Esophagus muscularis mucosa (tissue), 4 donors: Measurements from ENCODE around the gene RPL13. TPM values are rescaled to one million over a fixed set of nuclear protein-coding genes. Genes with fewer than 3 reads are reported as not detected.

Experiments
- DNase-seq: peaks from one replicate; pipeline ENCODE4 v3.0.0-alpha.2; 2017; ENCODE audit errors: extremely low spot score
- H3K27ac ChIP-seq, 4 donors: fragments of 200-600 bp; sonication (generic); replicated peaks in 1 of 4; 1 replicate in 3 of 4; 2 replicates in 1 of 4; pipeline ENCODE4 v1.5.1; 2016 to 2019; ENCODE audit warnings: mild to moderate bottlenecking in 1 of 4
- H3K27me3 ChIP-seq, 4 donors: fragments of 200-600 bp; sonication (generic); one replicate each; pipeline versions ENCODE4 v1.5.1 to v1.6.0; 2016 to 2019
- H3K36me3 ChIP-seq, 4 donors: fragments of 200-600 bp; sonication (generic); one replicate each; pipeline ENCODE4 v1.5.1; 2016 to 2019
- H3K4me1 ChIP-seq, 4 donors: fragments of 200-600 bp; sonication (generic); one replicate each; pipeline ENCODE4 v1.5.1; 2016 to 2019
- H3K4me3 ChIP-seq, 4 donors: fragments of 200-600 bp; sonication (generic); 1 replicate in 2 of 4; 2 replicates in 2 of 4; pipeline ENCODE4 v1.5.1; 2016 to 2019; ENCODE audit warnings: mild to moderate bottlenecking in 4 of 4, moderate library complexity in 1 of 4
- H3K9me3 ChIP-seq, 4 donors: fragments of 200-600 bp; sonication (generic); 1 replicate in 3 of 4; 2 replicates in 1 of 4; pipeline ENCODE4 v1.5.1; 2016 to 2019
- EP300 ChIP-seq: sonication (generic); formaldehyde crosslinking; IDR thresholded peaks from one replicate; pipeline ENCODE4 v1.6.1; 2017; ENCODE audit warnings: antibody characterized with exemption
- POLR2A ChIP-seq: fragments of 450-650 bp; IDR thresholded peaks from one replicate; pipeline ENCODE4 v1.6.1; 2017; ENCODE audit warnings: antibody characterized with exemption, moderate library complexity, mild to moderate bottlenecking, low read depth
- POLR2AphosphoS5 ChIP-seq, 2 donors: sonication (generic); formaldehyde crosslinking; IDR thresholded peaks; one replicate each; pipeline ENCODE4 v1.6.1; 2017; ENCODE audit warnings: antibody characterized with exemption in 2 of 2
- WGBS: methylation state at CpG from one replicate; pipeline ENCODE4 v1.1.5; 2018; 5-methylcytosine and 5-hydroxymethylcytosine counted together
- intact Hi-C: fragments of 100-400 bp; cut with DNase I; formaldehyde crosslinking; loops from one replicate; pipeline ENCODE4 v1.15.1; 2023
- total RNA-seq, 4 donors: library from RNA; depleted of rRNA; stranded (reverse); fragments of >200 nt; gene quantifications; one replicate each; pipeline versions ENCODE4 v1.1.0 to v1.2.1, GENCODE V29; 2016
- TF ChIP-seq, protein P1 (sequence below), 3 experiments: fragments of 200-600 bp in 2 of 3; fragments of 450-650 bp in 1 of 3; sonication (generic) in 2 of 3; IDR thresholded peaks; one replicate each; pipeline ENCODE4 v1.5.1; 2017 to 2019; ENCODE audit warnings: antibody characterized with exemption in 3 of 3, mild to moderate bottlenecking in 2 of 3, moderate library complexity in 1 of 3

Gene RPL13
- total RNA-seq, 4 donors from 2014 or later: 4,039 to 6,804 (median 5,312) TPM

DNA sequence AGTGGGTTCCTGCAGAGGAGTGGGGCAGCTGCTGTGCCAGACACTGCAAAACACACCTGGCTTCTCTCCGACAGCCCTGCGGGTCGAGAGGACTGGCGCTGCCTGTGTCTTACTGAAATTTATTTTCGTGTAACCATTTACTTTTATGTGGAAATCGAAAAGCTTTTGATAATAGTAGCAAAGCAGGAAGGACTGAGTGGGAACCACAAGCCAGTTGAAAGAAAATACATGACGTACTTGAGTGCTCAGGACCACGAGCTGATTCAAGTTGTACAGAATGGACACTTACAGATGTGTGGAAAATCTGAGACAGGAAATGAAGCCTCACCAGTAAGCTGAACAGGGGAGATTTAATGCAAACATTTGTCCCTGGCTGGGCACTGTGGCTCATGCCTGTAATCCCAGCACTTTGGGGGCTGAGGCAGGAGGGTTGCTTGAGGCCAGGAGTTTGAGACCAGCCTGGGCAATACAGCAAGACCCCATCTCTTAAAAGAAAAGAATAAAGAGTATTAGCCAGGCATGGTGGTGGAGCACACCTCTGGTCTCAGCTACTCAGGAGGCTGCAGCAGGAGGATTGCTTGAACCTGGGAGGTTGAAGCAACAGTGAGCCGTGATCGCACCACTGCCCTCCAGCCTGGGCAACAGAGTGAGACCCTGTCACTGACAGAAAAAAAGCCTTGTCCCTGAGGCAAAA is 11.3 kb upstream of the RPL13 start:
- WGBS: 88% methylated on average over 6 of the region's 10 CpGs
- peaks cover 72 to 100% (median 99%) of the 10 kb centered on the region in 4 donors for H3K36me3 ChIP-seq
- intact Hi-C loops: no loop called here

DNA sequence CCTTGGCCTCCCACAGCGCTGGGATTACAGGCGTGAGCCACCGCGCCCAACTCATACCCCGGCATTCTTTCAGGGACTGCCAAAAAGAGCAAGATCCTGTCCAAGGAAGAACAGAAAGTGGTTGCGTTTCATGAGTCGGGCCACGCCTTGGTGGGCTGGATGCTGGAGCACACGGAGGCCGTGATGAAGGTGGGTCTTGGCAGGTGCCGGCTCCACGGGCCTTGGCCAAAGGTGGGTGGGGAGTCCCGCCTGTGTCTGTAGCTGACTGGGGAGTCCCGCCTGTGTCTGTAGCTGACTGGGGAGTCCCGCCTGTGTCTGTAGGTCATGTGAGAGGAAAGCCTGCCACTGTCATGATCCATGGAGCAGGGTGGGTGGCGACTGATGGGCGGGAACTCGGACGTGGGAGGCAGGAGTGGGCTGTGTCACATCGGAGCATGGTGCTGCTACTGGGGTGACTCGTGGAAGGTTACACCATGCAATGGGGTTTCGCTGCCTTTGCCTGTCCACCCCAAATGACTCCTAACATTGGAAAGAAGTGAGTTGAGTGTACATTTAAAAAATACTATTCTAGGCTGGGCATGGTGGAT is 10.0 kb upstream of the RPL13 start:
- TF ChIP-seq, protein P1, sequence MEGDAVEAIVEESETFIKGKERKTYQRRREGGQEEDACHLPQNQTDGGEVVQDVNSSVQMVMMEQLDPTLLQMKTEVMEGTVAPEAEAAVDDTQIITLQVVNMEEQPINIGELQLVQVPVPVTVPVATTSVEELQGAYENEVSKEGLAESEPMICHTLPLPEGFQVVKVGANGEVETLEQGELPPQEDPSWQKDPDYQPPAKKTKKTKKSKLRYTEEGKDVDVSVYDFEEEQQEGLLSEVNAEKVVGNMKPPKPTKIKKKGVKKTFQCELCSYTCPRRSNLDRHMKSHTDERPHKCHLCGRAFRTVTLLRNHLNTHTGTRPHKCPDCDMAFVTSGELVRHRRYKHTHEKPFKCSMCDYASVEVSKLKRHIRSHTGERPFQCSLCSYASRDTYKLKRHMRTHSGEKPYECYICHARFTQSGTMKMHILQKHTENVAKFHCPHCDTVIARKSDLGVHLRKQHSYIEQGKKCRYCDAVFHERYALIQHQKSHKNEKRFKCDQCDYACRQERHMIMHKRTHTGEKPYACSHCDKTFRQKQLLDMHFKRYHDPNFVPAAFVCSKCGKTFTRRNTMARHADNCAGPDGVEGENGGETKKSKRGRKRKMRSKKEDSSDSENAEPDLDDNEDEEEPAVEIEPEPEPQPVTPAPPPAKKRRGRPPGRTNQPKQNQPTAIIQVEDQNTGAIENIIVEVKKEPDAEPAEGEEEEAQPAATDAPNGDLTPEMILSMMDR (IDR thresholded peaks at IDR 0.05): no peak
- no peak for TF ChIP-seq EP300
- no peak for TF ChIP-seq POLR2AphosphoS5 (IDR thresholded peaks at IDR 0.05)
- TF ChIP-seq POLR2A: no peak
- Histone ChIP-seq H3K4me3 (no peak overlapping the region), H3K27me3 (no peaks in the 10 kb centered on the region), H3K27ac (no peak overlapping the region), H3K9me3 (no peaks in the 10 kb centered on the region), H3K4me1 (no peaks in the 10 kb centered on the region), H3K36me3 (peaks cover 63 to 100% (median 98%) of the 10 kb centered on the region in 4 donors)
- no peak for DNase-seq
- intact Hi-C loops: no loop called here
- 90% methylated on average over 22 of the region's 22 CpGs for WGBS

More for the DNA sequence above, 11.3 kb upstream of the RPL13 start:
- no peak overlapping the region for H3K4me3 ChIP-seq
- no peaks in the 10 kb centered on the region for H3K27me3 ChIP-seq
- no peak for DNase-seq
- no peaks in the 10 kb centered on the region for H3K9me3 ChIP-seq
- TF ChIP-seq POLR2AphosphoS5 (IDR thresholded peaks at IDR 0.05) (no peak), POLR2A (no peak), EP300 (no peak)
- TF ChIP-seq, protein P1 (IDR thresholded peaks at IDR 0.05): no peak
- H3K4me1 ChIP-seq: no peaks in the 10 kb centered on the region
- H3K27ac ChIP-seq: no peak overlapping the region

DNA sequence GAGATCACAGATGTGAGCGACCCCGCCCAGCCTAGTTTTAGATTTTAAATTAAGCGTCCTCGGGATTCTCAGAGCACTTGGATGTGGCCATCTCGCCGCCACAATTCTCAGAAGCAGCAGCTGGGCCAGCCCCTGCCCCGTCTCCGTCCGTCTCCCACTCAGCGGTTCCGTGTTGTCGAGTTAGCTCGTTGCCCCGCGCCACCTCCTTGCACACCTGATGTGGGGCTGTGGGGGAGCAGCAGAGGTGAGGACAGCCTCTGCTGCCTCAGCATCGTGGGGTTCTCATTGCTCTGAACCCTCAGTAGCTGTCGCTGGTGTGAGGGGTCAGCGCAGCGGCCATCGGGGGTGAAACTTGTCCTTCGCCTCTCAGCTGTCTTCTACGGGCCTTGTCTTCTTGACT is 8.2 kb upstream of the RPL13 start:
- Histone ChIP-seq H3K4me3 (no peak overlapping the region), H3K27ac (no peak overlapping the region), H3K9me3 (no peaks in the 10 kb centered on the region), H3K4me1 (peaks cover 0 to 8% (median 6%) of the 10 kb centered on the region in 4 donors), H3K36me3 (peaks cover 47 to 100% (median 97%) of the 10 kb centered on the region in 4 donors), H3K27me3 (no peaks in the 10 kb centered on the region)
- intact Hi-C loops: no loop called here
- WGBS: 96% methylated on average over 22 of the region's 22 CpGs
- DNase-seq: no peak
- TF ChIP-seq POLR2A: no peak
- no peak for TF ChIP-seq POLR2AphosphoS5 (IDR thresholded peaks at IDR 0.05)
- no peak for TF ChIP-seq EP300
- TF ChIP-seq, protein P1 (IDR thresholded peaks at IDR 0.05): no peak

DNA sequence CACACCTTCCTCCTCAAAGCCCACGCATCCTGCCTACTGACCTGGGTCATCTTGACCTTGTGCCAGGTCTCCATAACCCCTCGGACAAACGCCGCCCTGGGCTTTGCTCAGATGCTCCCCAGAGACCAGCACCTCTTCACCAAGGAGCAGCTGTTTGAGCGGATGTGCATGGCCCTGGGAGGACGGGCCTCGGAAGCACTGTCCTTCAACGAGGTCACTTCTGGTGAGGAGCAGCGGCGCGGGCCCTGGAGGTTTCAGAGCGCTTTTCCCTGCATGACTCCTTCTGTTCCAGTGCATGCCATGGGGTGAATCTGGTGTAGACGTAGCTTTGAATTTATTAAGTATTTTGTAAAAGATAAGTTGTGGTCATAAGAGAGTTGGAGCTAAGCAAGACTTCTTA is 7.6 kb upstream of the RPL13 start:
- Histone ChIP-seq H3K36me3 (peaks cover 41 to 96% (median 95%) of the 10 kb centered on the region in 4 donors), H3K4me3 (no peak overlapping the region), H3K4me1 (peaks cover 0 to 14% (median 12%) of the 10 kb centered on the region in 4 donors), H3K27me3 (no peaks in the 10 kb centered on the region), H3K9me3 (no peaks in the 10 kb centered on the region), H3K27ac (no peak overlapping the region)
- WGBS: 92% methylated on average over 13 of the region's 13 CpGs
- TF ChIP-seq, protein P1 (IDR thresholded peaks at IDR 0.05): no peak
- TF ChIP-seq POLR2AphosphoS5 (IDR thresholded peaks at IDR 0.05): no peak
- no peak for TF ChIP-seq EP300
- TF ChIP-seq POLR2A: no peak
- no peak for DNase-seq
- intact Hi-C loops: no loop called here
